H1 (cell line): ENCODE data around the gene SLC30A3. TPM values are rescaled to one million over a fixed set of nuclear protein-coding genes. Genes with fewer than 3 reads are reported as not detected.
A peak's percentile ranks its signal among the peaks of the same experiment; 100 is the strongest.

Experiments
- BACH1 ChIP-seq: IDR thresholded peaks from 2 replicates; pipeline ENCODE4 v1.6.1; 2012; ENCODE audit warnings: low read length, improper control_type of control experiment
- BCL11A ChIP-seq, 2 experiments: IDR thresholded peaks; one replicate each; pipeline ENCODE4 v1.6.1; 2011; ENCODE audit warnings: low read depth in 2 of 2, low read length in 2 of 2, mild to moderate bottlenecking in 2 of 2
- BRCA1 ChIP-seq: IDR thresholded peaks from 2 replicates; pipeline ENCODE4 v1.6.1; 2012; ENCODE audit warnings: low read depth, low read length, improper control_type of control experiment
- CBX8 ChIP-seq: fragments of 300-800, 300-1000 bp; sonication (generic); IDR thresholded peaks from 2 replicates; pipeline ENCODE4 v1.7.1; 2016; ENCODE audit warnings: low read depth, low read length, borderline replicate concordance
- CHD2 ChIP-seq: IDR thresholded peaks from 2 replicates; pipeline ENCODE4 v1.6.1; 2012; ENCODE audit warnings: low read length, improper control_type of control experiment
- CREB1 ChIP-seq: IDR thresholded peaks from 2 replicates; pipeline ENCODE4 v1.6.1; 2012; ENCODE audit warnings: inconsistent platforms
- CTBP2 ChIP-seq: IDR thresholded peaks from 2 replicates; pipeline ENCODE4 v1.7.0; 2011; ENCODE audit warnings: borderline replicate concordance, mild to moderate bottlenecking, moderate library complexity, mixed read lengths, low read length; ENCODE audit not compliant: insufficient read depth, insufficient read length
- EGR1 ChIP-seq: IDR thresholded peaks from 2 replicates; pipeline ENCODE4 v1.6.1; 2011; ENCODE audit warnings: low read depth, low read length, borderline replicate concordance
- FOSL1 ChIP-seq: IDR thresholded peaks from 2 replicates; pipeline ENCODE4 v1.6.1; 2011; ENCODE audit warnings: mild to moderate bottlenecking, low read depth, low read length, moderate library complexity; ENCODE audit not compliant: insufficient read depth
- GTF2F1 ChIP-seq: IDR thresholded peaks from 2 replicates; pipeline ENCODE4 v1.6.1; 2012; ENCODE audit warnings: low read depth, low read length, improper control_type of control experiment, borderline replicate concordance
- JUN ChIP-seq: IDR thresholded peaks from 2 replicates; pipeline ENCODE4 v1.6.1; 2011; ENCODE audit warnings: low read depth, mild to moderate bottlenecking, improper control_type of control experiment, low read length
- JUND ChIP-seq: IDR thresholded peaks from 2 replicates; pipeline ENCODE4 v1.6.1; 2011; ENCODE audit warnings: mild to moderate bottlenecking, improper control_type of control experiment, low read length
- KDM4A ChIP-seq: IDR thresholded peaks from one replicate; pipeline ENCODE4 v1.7.1; 2012; ENCODE audit warnings: low read depth, mild to moderate bottlenecking, moderate library complexity, low read length, inconsistent platforms; ENCODE audit not compliant: severe bottlenecking
- POU5F1 ChIP-seq: IDR thresholded peaks from 2 replicates; pipeline ENCODE4 v1.6.1; 2011; ENCODE audit warnings: low read depth, mild to moderate bottlenecking, low read length, moderate library complexity
- RFX5 ChIP-seq: IDR thresholded peaks from 2 replicates; pipeline ENCODE4 v1.6.1; 2011; ENCODE audit warnings: low read depth, low read length, improper control_type of control experiment, borderline replicate concordance
- RXRA ChIP-seq: IDR thresholded peaks from 2 replicates; pipeline ENCODE4 v1.6.1; 2011; ENCODE audit warnings: low read depth, mild to moderate bottlenecking, low read length, moderate library complexity; ENCODE audit not compliant: insufficient read depth
- SP4 ChIP-seq: IDR thresholded peaks from 2 replicates; pipeline ENCODE4 v1.6.1; 2012; ENCODE audit warnings: low read length, inconsistent platforms
- TAF1 ChIP-seq: IDR thresholded peaks from 2 replicates; pipeline ENCODE4 v1.6.1; 2011; ENCODE audit warnings: mild to moderate bottlenecking, low read depth, low read length
- TAF7 ChIP-seq: optimal IDR thresholded peaks from 2 replicates; pipeline ENCODE3; 2011; ENCODE audit warnings: low read depth, mild to moderate bottlenecking, inconsistent platforms, low read length, moderate library complexity, borderline replicate concordance
- TEAD4 ChIP-seq: IDR thresholded peaks from 2 replicates; pipeline ENCODE4 v1.6.1; 2012; ENCODE audit warnings: low read depth, low read length, inconsistent platforms, mixed read lengths
- YY1 ChIP-seq: IDR thresholded peaks from 2 replicates; pipeline ENCODE4 v1.6.1; 2011; ENCODE audit warnings: low read depth, mild to moderate bottlenecking, low read length
- polyA plus RNA-seq, 7 experiments: library from polyadenylated mRNA; depleted of rRNA in 3 of 7; stranded (reverse) in 5 of 7; unstranded in 2 of 7; fragments of >200 nt in 5 of 7; fragments of 200-250 nt in 2 of 7; gene quantifications; 1 replicate in 5 of 7; 2 replicates in 1 of 7; 4 replicates in 1 of 7; pipeline versions ENCODE4 v1.2.1 to v1.2.3, GENCODE V29; 2011 to 2013; ENCODE audit warnings: missing spikeins in 2 of 7, mixed read lengths in 2 of 7
- total RNA-seq: library from RNA; stranded (reverse); fragmentation: NEBNext Ultra II Directional; extraction: Animal tissue kit (Norgen Biotek cat#: 25700); gene quantifications from 2 replicates; pipeline ENCODE4 v1.2.1, GENCODE V29; 2021
- TF ChIP-seq, protein P1 (sequence below): IDR thresholded peaks from 2 replicates; pipeline ENCODE4 v1.6.1; 2012; ENCODE audit warnings: low read length, inconsistent platforms
- TF ChIP-seq, protein P2 (sequence below): IDR thresholded peaks from 2 replicates; pipeline ENCODE4 v1.6.1; 2012; ENCODE audit warnings: inconsistent platforms

SLC30A3 gene
- total and polyA plus RNA-seq, 2 of the 8 experiments (the other 6 are each of a cell fraction or from before 2014, with no cell fraction given), result 15.2 to 30.7 TPM

GRCh38 chr2:27264753-27265535, 2.1 kb upstream of the SLC30A3 start (continued):
- TF ChIP-seq SP4, result no peak
- TF ChIP-seq POU5F1, result no peak
- TF ChIP-seq JUND, result no peak
- TF ChIP-seq, protein P1, sequence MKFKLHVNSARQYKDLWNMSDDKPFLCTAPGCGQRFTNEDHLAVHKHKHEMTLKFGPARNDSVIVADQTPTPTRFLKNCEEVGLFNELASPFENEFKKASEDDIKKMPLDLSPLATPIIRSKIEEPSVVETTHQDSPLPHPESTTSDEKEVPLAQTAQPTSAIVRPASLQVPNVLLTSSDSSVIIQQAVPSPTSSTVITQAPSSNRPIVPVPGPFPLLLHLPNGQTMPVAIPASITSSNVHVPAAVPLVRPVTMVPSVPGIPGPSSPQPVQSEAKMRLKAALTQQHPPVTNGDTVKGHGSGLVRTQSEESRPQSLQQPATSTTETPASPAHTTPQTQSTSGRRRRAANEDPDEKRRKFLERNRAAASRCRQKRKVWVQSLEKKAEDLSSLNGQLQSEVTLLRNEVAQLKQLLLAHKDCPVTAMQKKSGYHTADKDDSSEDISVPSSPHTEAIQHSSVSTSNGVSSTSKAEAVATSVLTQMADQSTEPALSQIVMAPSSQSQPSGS, result no peak; the same call in 1 of the 2 replicates
- TF ChIP-seq CHD2, result no peak
- TF ChIP-seq, protein P2, sequence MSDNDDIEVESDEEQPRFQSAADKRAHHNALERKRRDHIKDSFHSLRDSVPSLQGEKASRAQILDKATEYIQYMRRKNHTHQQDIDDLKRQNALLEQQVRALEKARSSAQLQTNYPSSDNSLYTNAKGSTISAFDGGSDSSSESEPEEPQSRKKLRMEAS, result peak; percentile 99
- peak; percentile 93 for TF ChIP-seq KDM4A
- no peak for TF ChIP-seq CBX8
- TF ChIP-seq RFX5, result no peak
- TF ChIP-seq BCL11A (IDR thresholded peaks at IDR 0.05; ENCODE audit: low read depth in 2 of 2, low read length in 2 of 2), result no peak
- no peak for TF ChIP-seq FOSL1
- TF ChIP-seq CTBP2, result no peak
- TF ChIP-seq JUN, result no peak
- peak; percentile 33 for TF ChIP-seq TAF7
- 0 out of 2 replicates have a peak, but pooled peaks have one; percentile 9 for TF ChIP-seq BACH1
- peak; percentile 90 for TF ChIP-seq YY1
- peak; percentile 84 for TF ChIP-seq CREB1
- TF ChIP-seq TEAD4, result no peak; the same call in 1 of the 2 replicates
- no peak for TF ChIP-seq RXRA
- 0 out of 2 replicates have a peak, but pooled peaks have one; percentile 4 for TF ChIP-seq EGR1
- no peak for TF ChIP-seq GTF2F1
- no peak for TF ChIP-seq BRCA1
- peak; percentile 51; the same call in 1 of the 2 replicates for TF ChIP-seq TAF1
